B cell (primary cell): ENCODE data around the gene KLHDC7B. TPM values are rescaled to one million over a fixed set of nuclear protein-coding genes. Genes with fewer than 3 reads are reported as not detected.

Source experiments
- ATAC-seq: fragments of 200-7000 bp; cut with Tn5 transposase; one replicate; pipeline ENCODE4 v1.10.0; 2021; ENCODE audit warnings: low read depth, mild to moderate bottlenecking, moderate number of reproducible peaks, moderate library complexity
- CTCF ChIA-PET: fragments of 350-600 bp; sonication (Branson Sonifier 250); formaldehyde crosslinking; loops from one replicate; lab custom pipeline; 2021; ENCODE audit warnings: antibody characterized with exemption, inconsistent platforms; lab: Charles Lee
- POLR2A ChIA-PET: fragments of 350-600 bp; sonication (Branson Sonifier 250); formaldehyde crosslinking; loops from one replicate; lab custom pipeline; 2021; ENCODE audit warnings: antibody characterized with exemption; lab: Charles Lee
- DNase-seq: peaks from one replicate; pipeline ENCODE4 v3.0.0; 2013
- H2AFZ ChIP-seq: 2 replicates; pipeline ENCODE4 v1.6.1; 2012; ENCODE audit warnings: mild to moderate bottlenecking, low read depth, low read length; ENCODE audit not compliant: insufficient read depth, poor library complexity, severe bottlenecking
- H3K27ac ChIP-seq, 2 donors: 1 replicate in 1 of 2; 2 replicates in 1 of 2; pipeline ENCODE4 v1.5.1; 2012 to 2013; ENCODE audit warnings: low read length in 2 of 2, mild to moderate bottlenecking in 2 of 2, moderate library complexity in 1 of 2
- H3K27me3 ChIP-seq, 4 experiments: fragments of 200-600 bp in 1 of 4; sonication (generic) in 1 of 4; replicated peaks in 1 of 4; 1 replicate in 2 of 4; 2 replicates in 2 of 4; pipeline versions ENCODE4 v1.6.1 to v1.7.0; 2013 to 2016; ENCODE audit warnings: low read length in 3 of 4, mild to moderate bottlenecking in 2 of 4, mixed read lengths in 1 of 4, moderate library complexity in 1 of 4; ENCODE audit not compliant: insufficient read depth in 4 of 4, control insufficient read depth in 3 of 4; ENCODE audit errors: control extremely low read depth in 1 of 4
- H3K36me3 ChIP-seq, 2 experiments: replicated peaks in 1 of 2; 1 replicate in 1 of 2; 2 replicates in 1 of 2; pipeline versions ENCODE4 v1.6.1 to v1.7.1; 2013; ENCODE audit warnings: low read length in 1 of 2; ENCODE audit not compliant: insufficient read depth in 2 of 2, control insufficient read depth in 1 of 2; ENCODE audit errors: control extremely low read depth in 1 of 2, extremely low read depth in 1 of 2
- H3K4me1 ChIP-seq, 2 donors: fragments of 200-600 bp in 1 of 2; sonication (generic) in 1 of 2; 1 replicate in 1 of 2; 2 replicates in 1 of 2; pipeline versions ENCODE4 v1.5.1 to v1.6.1; 2013 to 2017; ENCODE audit warnings: low read length in 2 of 2; ENCODE audit not compliant: control insufficient read depth in 2 of 2, insufficient read depth in 2 of 2
- H3K4me2 ChIP-seq: replicated peaks from 2 replicates; pipeline ENCODE3; 2012; ENCODE audit warnings: mild to moderate bottlenecking, low read depth, low read length; ENCODE audit not compliant: poor library complexity, severe bottlenecking
- H3K4me3 ChIP-seq, 5 experiments: fragments of 200-600 bp in 1 of 5; sonication (generic) in 1 of 5; 1 replicate in 3 of 5; 2 replicates in 2 of 5; pipeline versions ENCODE4 v1.5.1 to v1.7.0; 2011 to 2016; ENCODE audit warnings: low read length in 4 of 5, mild to moderate bottlenecking in 4 of 5, low read depth in 2 of 5, control low read depth in 1 of 5, moderate library complexity in 1 of 5; ENCODE audit not compliant: insufficient read depth in 1 of 5; ENCODE audit errors: control extremely low read depth in 1 of 5, extremely low read depth in 1 of 5
- H3K79me2 ChIP-seq: fragments of 200-600 bp; sonication (generic); one replicate; pipeline ENCODE4 v1.6.0; 2016; ENCODE audit warnings: low read length; ENCODE audit not compliant: control insufficient read depth, insufficient read depth
- H3K9ac ChIP-seq: fragments of 200-600 bp; sonication (generic); 2 replicates; pipeline ENCODE4 v1.6.1; 2017; ENCODE audit warnings: mild to moderate bottlenecking, low read length, moderate library complexity
- H3K9me3 ChIP-seq, 3 donors: one replicate each; pipeline versions ENCODE4 v1.6.1 to v1.7.1; 2013; ENCODE audit warnings: low read length in 2 of 3; ENCODE audit not compliant: control insufficient read depth in 2 of 3, insufficient read depth in 1 of 3; ENCODE audit errors: control extremely low read depth in 1 of 3
- H4K20me1 ChIP-seq: 2 replicates; pipeline ENCODE4 v1.6.0; 2012; ENCODE audit warnings: mild to moderate bottlenecking, low read length; ENCODE audit not compliant: insufficient read depth, control insufficient read depth, poor library complexity, severe bottlenecking
- H3K27ac Mint-ChIP-seq: one replicate; pipeline ENCODE4 v1.8.0; 2021; ENCODE audit warnings: mixed read lengths
- H3K27me3 Mint-ChIP-seq: one replicate; pipeline ENCODE4 v1.8.0; 2021; ENCODE audit warnings: mixed read lengths
- H3K4me1 Mint-ChIP-seq: one replicate; pipeline ENCODE4 v1.8.0; 2021; ENCODE audit warnings: mixed read lengths
- H3K4me3 Mint-ChIP-seq: one replicate; pipeline ENCODE4 v1.8.0; 2021; ENCODE audit warnings: mixed read lengths
- H3K9me3 Mint-ChIP-seq: one replicate; pipeline ENCODE4 v1.8.0; 2022; ENCODE audit warnings: mixed read lengths; ENCODE audit not compliant: insufficient read depth
- CTCF ChIP-seq: fragments of 200-600 bp; IDR thresholded peaks from one replicate; pipeline ENCODE4 v1.8.0; 2022; ENCODE audit warnings: antibody characterized with exemption, mild to moderate bottlenecking
- EZH2 ChIP-seq: IDR thresholded peaks from 2 replicates; pipeline ENCODE4 v1.6.1; 2012; ENCODE audit warnings: borderline replicate concordance, low read depth, mild to moderate bottlenecking, moderate library complexity, low read length; ENCODE audit not compliant: insufficient read depth, poor library complexity, severe bottlenecking
- WGBS: methylation state at CpG from one replicate; pipeline ENCODE4 v1.1.5; 2013; ENCODE audit warnings: missing lambda C conversion rate; ENCODE audit not compliant: insufficient coverage; 5-methylcytosine and 5-hydroxymethylcytosine counted together
- intact Hi-C: fragments of 100-400 bp; cut with micrococcal nuclease; formaldehyde crosslinking; loops from one replicate; pipeline ENCODE4 v1.10.0; 2022
- polyA plus RNA-seq: library from polyadenylated mRNA; depleted of rRNA; stranded (reverse); fragments of >200 nt; gene quantifications from 2 replicates; pipeline ENCODE4 v1.2.3, GENCODE V29; 2012
- total RNA-seq, 2 donors: library from RNA; stranded (reverse); fragments of 120-200 nt in 1 of 2; gene quantifications; 1 replicate in 1 of 2; 2 replicates in 1 of 2; pipeline versions ENCODE4 v1.2.3 to v1.2.4, GENCODE V29; 2013 to 2022

Gene KLHDC7B
- total and polyA plus RNA-seq, 2 donors (not counting 1 experiment from before 2014, with no cell fraction given) = 1.8 to 6.2 TPM

- Mint-ChIP-seq H3K4me3 (peak overlapping the region; percentile 89), H3K9me3 (no peaks in the 10 kb centered on the region), H3K27ac (peak overlapping the region; percentile 93), H3K27me3 (no peaks in the 10 kb centered on the region), H3K4me1 (peaks cover 28% of the 10 kb centered on the region)
- TF ChIP-seq EZH2 (no peak), CTCF (no peak)
- Histone ChIP-seq H3K4me2 (peak overlapping the region; percentile 84), H3K27me3 (no peaks in the 10 kb centered on the region), H3K9me3 (no peaks in the 10 kb centered on the region), H3K4me1 (peaks cover 14 to 25% of the 10 kb centered on the region in 2 donors), H3K36me3 (peaks cover 0 to 17% of the 10 kb centered on the region in 2 experiments), H3K4me3 (peak overlapping the region; percentile 17 to 91 (median 80)), H4K20me1 (peaks cover 25% of the 10 kb centered on the region), H3K27ac (peak overlapping the region; percentile 82 to 96), H2AFZ (peak overlapping the region; percentile 90), H3K79me2 (peaks cover 12% of the 10 kb centered on the region), H3K9ac (peak overlapping the region; percentile 84)
- DNase-seq = no peak
- ChIA-PET POLR2A (interaction anchor here (0.8 to 1.7 kb wide), 6 partner anchors 19 to 74 kb away, joined by 4 to 12 read pairs (median 6); partner anchors contain the start of genes LMF2, NCAPH2, SCO2 and SYCE3), CTCF (interaction anchor here (1.2 to 1.9 kb wide), 4 partner anchors 19 to 56 kb away, joined by 5 to 6 read pairs (median 5); partner anchors contain the start of genes SCO2 and SYCE3)
- 10% methylated on average over 38 of the region's 39 CpGs for WGBS
- intact Hi-C loops = loop anchor here (1.0 to 5.0 kb wide), 8 partner anchors 20 to 330 kb away; partner anchors contain the start of genes ARSA, HDAC10, NCAPH2 and PPP6R2
- ATAC-seq = no peak
These were observed 36.3 kb downstream of the KLHDC7B start for GRCh38 chr22:50581950-50582492.
